Kidney capillary endothelial cell (primary cell): ENCODE measurements around the gene ABHD10.
"Not testable (repeated sequence)": the region's sequence is repeated elsewhere in the genome, so short reads cannot be mapped to it uniquely, and the experiment has no call there.

Experiments
- DNase-seq: peaks from one replicate; pipeline ENCODE4 v3.0.0-alpha.2; 2018; ENCODE audit warnings: low spot score

Gene ABHD10

GRCh38 chr3:112034436-112034835 is 55.6 kb downstream of the ABHD10 start, which contains the start of gene TMPRSS7:
TMPRSS7 (plus strand) TSS chr3:112034736; CDS start chr3:112034846, 110 bp downstream.
- DNase-seq = no peak

- no peak for DNase-seq
These were observed 56.4 kb downstream of the ABHD10 start for GRCh38 chr3:112035241-112035640.

GRCh38 chr3:112037194-112037593 is 58.4 kb downstream of the ABHD10 start:
- not testable (repeated sequence) for DNase-seq

GRCh38 chr3:112038863-112039262 is 60.0 kb downstream of the ABHD10 start:
- DNase-seq = no peak

GRCh38 chr3:112041321-112041720 is 62.5 kb downstream of the ABHD10 start:
- no peak for DNase-seq

- no peak for DNase-seq
These were observed 64.0 kb downstream of the ABHD10 start for GRCh38 chr3:112042842-112043280.
